ENCODE measurements around the gene MTHFD2. TPM values are rescaled to one million over a fixed set of nuclear protein-coding genes. Genes with fewer than 3 reads are reported as not detected.

The MTHFD2 gene
- polyA plus RNA-seq, 1 of the 3 experiments (the other 2 are of a cell fraction) = 68.6 TPM

- ChIA-PET CTCF (interaction anchor here (1.4 to 1.9 kb wide), 2 partner anchors 8 to 13 kb away, joined by 6 to 9 read pairs; partner anchors contain the start of gene MOB1A), POLR2A (interaction anchor here (1.2 kb wide), 1 partner anchor 13 kb away, joined by 5 read pairs; the partner anchor contains the start of gene MOB1A)
- WGBS (ENCODE audit: low lambda C conversion rate) = 39% methylated on average over 6 of the region's 6 CpGs
- H3K79me2 ChIP-seq (ENCODE audit: insufficient read depth) = no peaks in the 10 kb centered on the region
- H2AFZ ChIP-seq (ENCODE audit: low read depth) = no peak overlapping the region
- no peak overlapping the region for H3K4me3 ChIP-seq (ENCODE audit: low read depth in 2 of 2, low read length in 1 of 2)
- no peak overlapping the region for H3K9ac ChIP-seq
- H3F3A ChIP-seq (replicated peaks; ENCODE audit: insufficient read depth) = no peaks in the 10 kb centered on the region
- no peak for TF ChIP-seq GABPA (IDR thresholded peaks at IDR 0.05; ENCODE audit: low read depth)
- no peak for TF ChIP-seq TAF1 (IDR thresholded peaks at IDR 0.05; ENCODE audit: borderline replicate concordance, low read depth, low read length)
- no peak for TF ChIP-seq POLR2AphosphoS5 (IDR thresholded peaks at IDR 0.05; ENCODE audit: low read depth, low read length)
- TF ChIP-seq CTCF (IDR thresholded peaks at IDR 0.05) = no peak
- TF ChIP-seq NRF1 (IDR thresholded peaks at IDR 0.05; ENCODE audit: low read depth, low read length) = no peak
- TF ChIP-seq FOXM1 (IDR thresholded peaks at IDR 0.05; ENCODE audit: low read depth) = no peak
- no peak for TF ChIP-seq PBX3 (IDR thresholded peaks at IDR 0.05)
- no peak for TF ChIP-seq RAD21 (IDR thresholded peaks at IDR 0.05; ENCODE audit: low read length)
- TF ChIP-seq ELF1 (IDR thresholded peaks at IDR 0.05) = no peak
- H3K27me3 ChIP-seq (ENCODE audit: insufficient read depth) = no peaks in the 10 kb centered on the region
- no peaks in the 10 kb centered on the region for H3K4me1 ChIP-seq (ENCODE audit: control insufficient read depth in 1 of 2, insufficient read depth in 2 of 2, low read depth in 1 of 2, low read length in 1 of 2)
- no peak overlapping the region for H3K4me2 ChIP-seq
- no peak for DNase-seq
- H4K20me1 ChIP-seq (ENCODE audit: insufficient read depth) = no peaks in the 10 kb centered on the region
- H3K27ac ChIP-seq (ENCODE audit: low read depth in 2 of 2, low read length in 1 of 2) = no peak overlapping the region
- H3K9me2 ChIP-seq = no peaks in the 10 kb centered on the region
- no peaks in the 10 kb centered on the region for H3K9me3 ChIP-seq
- no peaks in the 10 kb centered on the region for H3K36me3 ChIP-seq (replicated peaks in 1 of 2; ENCODE audit: control insufficient read depth in 1 of 2, insufficient read depth in 2 of 2, low read length in 1 of 2)
These were observed 6.6 kb upstream of the MTHFD2 start for GRCh38 chr2:74191596-74192380.

- H3K4me3 ChIP-seq (ENCODE audit: low read depth in 2 of 2, low read length in 1 of 2) = no peak overlapping the region
- H4K20me1 ChIP-seq (ENCODE audit: insufficient read depth) = peaks cover 7% of the 10 kb centered on the region
- no peaks in the 10 kb centered on the region for H3K9me3 ChIP-seq
- H3K36me3 ChIP-seq (replicated peaks in 1 of 2; ENCODE audit: control insufficient read depth in 1 of 2, insufficient read depth in 2 of 2, low read length in 1 of 2) = no peaks in the 10 kb centered on the region
- POLR2A ChIA-PET = no interaction called here
- H3K4me1 ChIP-seq (ENCODE audit: control insufficient read depth in 1 of 2, insufficient read depth in 2 of 2, low read depth in 1 of 2, low read length in 1 of 2) = no peaks in the 10 kb centered on the region; a peak in 1 of 4 replicates
- no peak for DNase-seq
- H3K9me2 ChIP-seq = no peaks in the 10 kb centered on the region
- no peak overlapping the region for H3K9ac ChIP-seq
- no peak overlapping the region for H3K4me2 ChIP-seq
- H3F3A ChIP-seq (replicated peaks; ENCODE audit: insufficient read depth) = peaks cover 4% of the 10 kb centered on the region
- no peak overlapping the region for H3K27ac ChIP-seq (ENCODE audit: low read depth in 2 of 2, low read length in 1 of 2)
- H3K27me3 ChIP-seq (ENCODE audit: insufficient read depth) = no peaks in the 10 kb centered on the region
- 89% methylated on average over 1 of the region's 1 CpG for WGBS (ENCODE audit: low lambda C conversion rate)
- peaks cover 8% of the 10 kb centered on the region for H3K79me2 ChIP-seq (ENCODE audit: insufficient read depth)
- H2AFZ ChIP-seq (ENCODE audit: low read depth) = no peak overlapping the region
- CTCF ChIA-PET = no interaction called here
- TF ChIP-seq ELF1 (IDR thresholded peaks at IDR 0.05) (no peak), FOXJ3 (CRISPR knock-in tag; IDR thresholded peaks at IDR 0.05) (no peak), POLR2AphosphoS5 (IDR thresholded peaks at IDR 0.05; ENCODE audit: low read depth, low read length) (no peak), SIN3A (IDR thresholded peaks at IDR 0.05; ENCODE audit: borderline replicate concordance, low read depth, low read length) (no peak), RXRA (IDR thresholded peaks at IDR 0.05; ENCODE audit: borderline replicate concordance, low read depth) (no peak), TAF1 (IDR thresholded peaks at IDR 0.05; ENCODE audit: borderline replicate concordance, low read depth, low read length) (no peak), IRF3 (IDR thresholded peaks at IDR 0.05; ENCODE audit: low read depth, low read length) (no peak), SMC3 (IDR thresholded peaks at IDR 0.05; ENCODE audit: low read depth, low read length) (no peak), YY1 (IDR thresholded peaks at IDR 0.05; ENCODE audit: low read depth) (no peak), NFIC (IDR thresholded peaks at IDR 0.05; ENCODE audit: borderline replicate concordance) (no peak), JUND (IDR thresholded peaks at IDR 0.05) (no peak), CHD2 (IDR thresholded peaks at IDR 0.05; ENCODE audit: low read length, partially characterized antibody) (no peak), FOXM1 (IDR thresholded peaks at IDR 0.05; ENCODE audit: low read depth) (no peak), RFX5 (IDR thresholded peaks at IDR 0.05; ENCODE audit: low read length) (no peak), RAD21 (IDR thresholded peaks at IDR 0.05; ENCODE audit: low read length) (no peak), REST (IDR thresholded peaks at IDR 0.05; ENCODE audit: low read depth, low read length) (no peak)
These were observed 3.6 kb upstream of the MTHFD2 start for GRCh38 chr2:74194799-74195198.
